VCaP (cell line): Measurements from ENCODE around the gene CTNNBL1.

Experiments
- H3K27ac ChIP-seq: fragments of 450-650 bp; 2 replicates; pipeline ENCODE4 v1.5.1; 2017
- CTCF ChIP-seq: fragments of 450-650 bp; conservative IDR thresholded peaks from 2 replicates; pipeline ENCODE4 v1.5.1; 2017; ENCODE audit warnings: mild to moderate bottlenecking, moderate library complexity

The CTNNBL1 gene

GRCh38 chr20:37904845-37905373, 211.1 kb downstream of the CTNNBL1 start:
- no peak for TF ChIP-seq CTCF
- H3K27ac ChIP-seq, result peak overlapping the region; percentile 85

DNA sequence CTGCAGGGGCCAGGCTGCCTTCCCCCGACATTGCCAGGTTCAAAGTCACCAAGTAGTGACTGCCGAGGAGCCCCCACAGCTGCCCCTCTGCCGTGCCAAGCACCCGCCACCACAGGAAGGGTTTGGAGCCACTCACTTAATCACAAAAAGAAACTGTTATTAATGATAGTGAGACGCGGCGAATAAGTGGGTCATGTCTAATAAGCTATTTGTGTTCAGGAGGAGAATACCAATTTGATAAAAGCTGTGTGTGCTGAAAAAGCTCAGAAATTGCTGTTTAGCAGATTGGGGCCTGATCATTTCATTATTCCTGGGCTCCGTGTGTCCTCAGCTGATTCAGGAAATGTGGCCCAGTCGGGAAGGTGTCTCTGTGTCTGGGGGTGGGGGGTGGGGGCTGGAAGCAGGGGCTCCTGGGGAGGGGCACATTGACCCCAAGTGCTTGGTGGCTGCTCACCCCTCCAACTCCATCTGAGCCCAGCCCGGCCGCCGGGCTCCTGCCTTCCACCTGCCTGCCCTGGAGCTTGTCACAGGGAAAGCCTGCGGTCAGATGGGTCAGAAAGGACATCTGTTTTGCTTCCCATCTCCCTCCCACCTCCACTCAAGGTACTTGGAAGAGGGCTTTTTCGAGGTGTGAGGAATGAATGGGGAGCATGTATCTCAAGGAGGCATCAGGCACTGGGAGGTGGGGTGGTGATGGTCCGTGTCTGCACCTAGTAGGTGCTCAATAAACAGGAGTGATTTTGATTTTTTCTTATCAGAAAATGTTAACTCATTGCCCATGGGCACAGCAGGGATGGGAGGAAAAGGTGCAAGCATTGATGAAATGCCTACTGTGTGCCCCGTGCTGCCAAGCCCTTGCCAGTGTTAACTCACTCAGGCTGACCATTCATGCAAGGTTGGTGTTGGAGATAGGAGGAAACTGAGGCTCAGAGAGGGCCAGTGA, 212.1 kb downstream of the CTNNBL1 start:
- TF ChIP-seq CTCF, result no peak
- H3K27ac ChIP-seq, result peak overlapping the region; percentile 85

DNA sequence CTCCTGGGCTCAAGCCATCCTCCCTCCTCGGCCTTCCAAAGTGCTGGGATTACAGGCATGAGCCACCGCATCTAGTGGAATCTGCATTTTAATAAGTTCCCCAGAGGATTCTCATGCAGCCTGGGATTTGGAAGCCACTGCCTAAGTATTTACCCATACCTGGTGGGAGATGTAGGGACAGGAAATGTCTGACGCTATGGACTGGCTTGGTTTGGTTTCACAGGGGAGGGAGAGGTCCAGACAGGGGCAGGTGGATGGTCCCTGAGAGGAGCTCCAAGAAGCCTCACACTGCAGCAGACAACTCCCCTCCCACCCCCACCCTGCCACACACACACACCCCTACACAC, 213.5 kb downstream of the CTNNBL1 start:
- no peak overlapping the region for H3K27ac ChIP-seq
- no peak for TF ChIP-seq CTCF

GRCh38 chr20:37907677-37908401, 214.0 kb downstream of the CTNNBL1 start:
- H3K27ac ChIP-seq, result no peak overlapping the region
- TF ChIP-seq CTCF, result no peak

- peak overlapping the region; percentile 43 for H3K27ac ChIP-seq
- no peak for TF ChIP-seq CTCF
Observed at GRCh38 chr20:37911261-37911660, 217.4 kb downstream of the CTNNBL1 start.

GRCh38 chr20:37911838-37912281, 218.0 kb downstream of the CTNNBL1 start:
- H3K27ac ChIP-seq, result peak overlapping the region; percentile 43
- TF ChIP-seq CTCF, result no peak

DNA sequence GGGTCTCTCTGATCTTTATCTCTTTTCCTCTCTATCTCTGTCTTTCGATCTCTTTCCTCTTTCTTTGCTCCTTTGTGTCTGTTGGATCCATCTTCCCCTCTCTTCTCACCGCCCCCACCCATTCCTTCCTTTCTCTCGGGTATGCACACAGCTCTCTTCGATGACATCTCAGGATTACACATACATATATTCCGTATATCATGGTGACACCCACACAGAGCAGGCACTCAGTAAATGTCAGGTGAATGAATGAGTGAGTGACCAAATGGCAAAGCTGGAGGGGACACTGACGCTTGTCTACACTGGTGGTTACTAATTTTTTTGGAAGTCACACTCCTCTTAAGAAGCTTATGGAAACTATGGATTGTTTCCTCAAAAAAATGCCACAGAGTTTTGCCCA, 219.0 kb downstream of the CTNNBL1 start:
- H3K27ac ChIP-seq, result peak overlapping the region; percentile 43; the same call in 1 of the 2 replicates
- no peak for TF ChIP-seq CTCF
